NCI-H2107 (cell line): ENCODE data around the gene TMEM53.

Experiments used
- DNase-seq: peaks from one replicate; lab custom pipeline; 2025; lab: John Stamatoyannopoulos, UW

The TMEM53 gene

DNA sequence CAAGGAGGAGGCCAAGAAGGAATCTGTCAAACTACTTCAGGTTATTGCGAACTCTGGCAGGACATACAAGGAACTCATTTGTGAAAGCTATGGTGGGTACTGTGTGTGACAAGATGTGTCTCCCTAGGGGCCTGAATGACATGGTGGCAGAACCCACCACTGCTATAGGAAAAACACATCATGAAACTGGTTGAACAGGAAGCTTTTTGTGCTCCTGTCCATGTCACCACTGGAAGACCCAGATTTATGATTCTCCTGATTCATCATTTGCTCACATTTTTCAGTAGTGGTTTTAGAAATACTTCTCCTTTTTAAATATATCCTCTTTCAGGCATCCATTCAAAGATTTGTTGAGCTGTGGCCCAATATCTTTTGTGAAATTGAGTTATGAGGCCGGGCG lies 23.9 kb upstream of the TMEM53 start:
- DNase-seq: no peak

DNA sequence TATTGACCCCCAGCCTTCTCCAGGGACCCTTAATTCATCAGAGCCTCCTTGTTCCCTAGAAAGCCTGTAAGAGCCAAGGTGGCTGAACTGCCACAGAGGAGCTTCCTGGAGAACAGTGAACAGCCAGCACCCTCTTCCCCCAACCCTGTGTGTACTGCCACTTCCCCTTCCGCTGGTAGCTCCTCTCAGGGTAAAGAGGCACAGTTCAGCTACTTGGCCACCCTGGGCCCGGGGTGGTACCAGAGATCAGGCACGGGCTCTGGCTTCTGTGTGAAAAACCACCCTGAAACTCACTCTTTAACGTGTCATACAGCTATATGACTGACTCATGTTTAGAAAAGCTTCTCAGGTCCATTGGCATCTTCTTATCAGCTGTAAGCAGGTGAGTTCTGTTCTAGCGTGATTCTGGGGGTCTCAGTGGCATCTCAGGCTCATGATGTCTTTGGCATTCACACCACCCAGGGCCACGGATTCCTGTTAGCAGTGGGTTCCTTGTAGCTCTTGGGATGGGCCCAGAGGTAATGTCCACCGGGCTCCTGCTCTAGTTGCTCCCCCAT lies 22.6 kb upstream of the TMEM53 start:
- DNase-seq: no peak

DNA sequence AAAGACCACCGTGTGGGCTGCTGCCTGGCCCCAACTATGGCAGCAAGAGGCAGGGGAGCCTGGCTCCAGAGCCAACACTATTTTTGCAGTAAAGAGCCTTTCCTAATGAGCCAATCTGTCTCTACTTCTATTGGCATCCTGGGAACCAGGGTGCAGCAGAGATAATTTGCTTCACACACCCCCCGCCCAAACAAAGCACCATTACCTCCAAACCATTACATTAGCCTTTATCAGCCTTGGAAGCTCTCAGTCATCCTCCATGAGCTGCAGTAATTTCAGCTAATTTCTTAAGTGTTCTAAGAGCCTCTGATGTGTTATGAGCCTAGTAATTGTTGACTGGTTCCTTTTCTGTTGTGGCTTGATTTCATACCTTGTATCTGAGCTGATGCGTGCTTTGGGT lies 21.8 kb upstream of the TMEM53 start:
- DNase-seq: no peak

DNA sequence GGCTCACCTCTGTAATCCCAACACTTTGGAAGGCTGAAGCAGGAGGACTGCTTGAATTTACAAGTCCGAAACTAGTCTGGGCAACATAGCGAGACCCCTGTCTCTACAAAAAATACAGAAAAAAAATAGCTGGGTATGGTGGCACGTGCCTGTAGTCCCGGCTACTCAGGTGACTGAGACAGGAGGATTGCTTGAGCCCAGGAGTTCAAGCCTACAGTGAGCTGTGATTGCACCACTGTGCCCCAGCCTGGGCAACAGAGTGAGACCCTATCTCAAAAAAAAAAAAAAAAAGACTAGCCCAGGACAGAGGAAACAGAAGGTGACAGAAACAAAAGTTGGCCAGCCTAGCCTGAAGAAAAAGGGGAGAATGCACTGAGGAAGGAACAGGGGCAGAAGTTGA lies 21.4 kb upstream of the TMEM53 start:
- no peak for DNase-seq

DNA sequence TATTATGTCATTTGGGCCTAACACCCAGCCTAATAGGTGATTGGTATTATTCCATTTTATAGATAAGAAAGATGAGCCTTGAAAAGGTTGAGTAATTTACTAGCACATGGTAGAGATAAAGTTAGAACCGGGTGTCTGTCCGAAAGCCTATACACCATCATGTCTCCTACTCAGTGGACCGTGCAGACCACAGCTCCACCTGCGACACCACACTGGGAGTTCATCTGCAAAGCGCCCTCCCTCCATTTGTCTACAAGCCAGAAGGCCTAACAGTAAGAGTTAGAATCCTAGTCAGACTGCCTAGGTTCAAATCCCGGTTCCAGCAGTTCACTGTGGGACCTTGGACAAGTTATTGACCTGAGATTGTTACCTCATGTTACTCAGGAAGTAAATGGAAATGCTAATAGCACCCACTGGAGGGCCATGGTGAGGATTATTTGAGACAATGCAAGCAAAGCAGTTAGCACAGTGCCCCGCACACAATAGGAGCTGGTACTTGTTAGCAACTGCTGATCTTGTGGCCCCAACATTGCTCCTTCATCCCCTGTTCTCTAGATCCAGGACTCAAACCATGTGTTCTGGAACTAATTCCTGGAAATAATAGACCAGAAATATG lies 20.7 kb upstream of the TMEM53 start:
- DNase-seq: no peak

DNA sequence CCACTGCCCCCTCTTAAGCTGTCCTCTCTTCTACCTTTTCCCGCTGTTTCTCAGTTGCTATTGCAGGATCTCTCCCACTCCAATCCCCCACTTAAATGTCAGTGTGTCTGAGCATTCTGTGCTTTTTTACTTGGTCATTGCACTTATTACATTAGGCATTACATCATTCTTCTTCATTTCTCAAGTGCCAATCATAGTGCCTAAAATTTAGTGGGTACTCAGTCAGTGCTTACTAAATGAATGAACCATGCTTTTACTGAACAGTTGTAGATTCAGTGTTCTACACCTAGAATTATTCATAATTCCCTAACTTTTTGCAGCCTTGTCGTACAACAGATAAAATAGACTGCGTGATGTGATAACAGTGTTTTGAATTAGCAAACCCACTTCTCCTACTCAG lies 19.6 kb upstream of the TMEM53 start:
- DNase-seq: no peak

DNA sequence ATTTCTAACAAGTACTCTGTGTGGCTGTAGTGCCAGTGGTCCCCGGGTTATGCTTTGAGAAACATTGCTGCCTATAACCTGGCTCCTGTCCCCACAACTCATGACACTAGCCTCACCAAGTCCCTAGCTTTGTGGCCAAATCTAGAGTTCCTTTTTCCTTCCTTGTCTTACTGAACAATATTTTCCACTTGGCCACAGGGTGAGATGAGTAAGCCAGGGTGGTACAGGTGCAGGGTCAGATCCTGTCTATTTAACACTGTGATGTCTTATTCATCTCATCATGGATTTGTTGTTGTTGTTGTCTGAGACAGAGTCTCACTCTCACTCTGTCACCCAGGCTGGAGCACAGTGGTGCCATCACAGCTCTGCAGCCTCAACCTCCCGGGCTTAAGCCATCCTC lies 18.9 kb upstream of the TMEM53 start:
- no peak for DNase-seq

DNA sequence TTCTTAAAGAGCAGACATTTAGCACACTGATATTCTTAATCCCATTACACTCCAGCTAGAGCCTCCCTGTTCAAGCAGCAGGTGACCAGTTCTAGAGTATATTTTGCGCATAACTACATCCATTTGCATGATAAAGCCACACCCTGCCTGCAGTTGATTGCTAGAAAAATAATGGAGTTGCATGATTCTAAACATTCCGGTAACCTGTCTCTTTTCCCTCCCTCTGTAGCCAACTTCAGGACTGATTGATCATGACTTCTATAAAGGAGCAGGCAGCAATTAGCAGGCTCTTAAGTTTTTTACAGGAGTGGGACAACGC lies 15.1 kb upstream of the TMEM53 start:
- DNase-seq: no peak

DNA sequence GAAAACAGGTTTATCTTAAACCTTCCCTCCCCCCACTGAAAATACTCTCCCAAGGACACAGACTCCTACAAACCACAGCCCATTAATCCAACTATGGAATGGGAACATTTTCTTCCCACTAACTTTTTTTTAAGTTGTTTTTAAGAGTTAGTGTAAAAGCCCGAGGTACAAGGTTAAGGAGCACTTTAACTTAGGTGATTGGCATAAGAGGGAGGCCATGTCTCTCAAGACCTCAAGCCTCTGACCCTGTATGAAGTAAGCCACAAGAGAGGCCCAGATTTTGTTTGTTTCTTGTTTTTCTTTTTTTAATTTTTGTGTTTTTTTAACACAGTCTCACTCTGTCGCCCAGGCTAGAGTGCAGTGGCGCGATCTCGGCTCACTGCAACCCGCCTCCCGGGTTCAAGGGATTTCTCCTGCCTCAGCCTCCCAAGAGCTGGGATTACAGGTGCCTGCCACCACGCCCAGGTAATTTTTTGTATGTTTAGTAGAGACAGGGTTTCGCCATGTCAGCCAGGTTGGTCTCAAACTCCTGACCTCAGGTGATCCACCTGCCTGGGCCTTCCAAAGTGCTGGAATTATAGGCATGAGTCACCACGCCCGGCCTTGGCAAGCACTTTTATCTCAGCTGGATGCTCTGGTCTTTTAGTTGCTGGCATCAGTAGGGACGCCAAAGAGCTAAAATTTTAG lies 14.6 kb upstream of the TMEM53 start:
- no peak for DNase-seq

DNA sequence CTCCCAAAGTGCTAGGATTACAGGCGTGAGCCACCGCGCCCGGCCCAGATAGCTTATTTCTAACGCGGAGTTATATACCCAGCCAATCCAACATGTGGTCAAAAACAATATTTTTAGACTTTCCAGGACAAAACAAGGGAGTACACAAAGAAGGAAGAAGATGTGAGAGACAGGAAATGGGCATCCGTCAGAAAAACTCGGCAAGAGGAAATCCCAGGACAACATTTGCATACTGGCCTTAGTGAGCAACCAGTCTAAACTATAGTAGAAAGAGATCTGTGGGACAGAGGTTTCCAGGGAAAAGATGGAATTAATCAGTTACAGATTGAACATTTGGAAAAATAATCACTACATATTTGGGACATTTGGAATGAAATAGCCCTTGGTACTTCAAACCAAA lies 11.6 kb upstream of the TMEM53 start:
- no peak for DNase-seq

DNA sequence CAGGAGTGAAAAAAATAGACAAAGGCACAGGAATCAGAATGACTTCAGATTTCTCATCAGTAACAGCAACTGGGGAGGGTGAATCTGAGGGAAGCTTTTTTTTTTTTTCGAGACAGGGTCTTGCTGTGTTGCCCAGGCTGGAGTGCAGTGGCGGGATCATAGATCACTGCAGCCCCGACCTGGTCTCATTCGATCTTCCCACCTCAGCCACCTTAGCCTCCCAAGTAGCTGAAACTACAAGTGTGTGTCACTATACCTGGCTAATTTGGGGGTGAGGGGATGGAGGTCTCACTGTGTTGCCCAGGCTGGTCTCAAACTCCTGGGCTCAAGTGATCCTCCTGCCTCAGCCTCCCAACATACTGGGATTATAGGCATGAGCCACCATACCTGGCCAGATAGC lies 10.9 kb upstream of the TMEM53 start:
- DNase-seq: no peak

DNA sequence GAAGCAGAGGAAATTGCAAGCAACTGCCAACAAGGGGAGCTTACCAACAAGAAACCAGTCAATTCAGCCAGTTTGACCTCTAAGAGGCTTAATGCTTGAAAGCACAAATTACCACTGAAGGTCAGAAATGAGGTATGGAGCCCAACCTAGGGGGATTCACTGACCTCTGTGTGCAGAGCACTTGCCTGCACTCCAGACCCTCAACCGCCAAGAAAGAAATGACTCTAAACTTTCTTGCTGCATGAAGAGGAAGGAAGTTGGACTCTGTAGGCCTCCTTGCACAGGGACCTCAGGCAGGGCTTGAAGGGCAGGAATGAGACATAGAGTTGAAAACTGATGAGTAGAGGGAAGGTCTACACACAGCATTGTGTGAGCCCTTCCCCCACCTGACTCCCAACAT lies 10.2 kb upstream of the TMEM53 start:
- DNase-seq: no peak

DNA sequence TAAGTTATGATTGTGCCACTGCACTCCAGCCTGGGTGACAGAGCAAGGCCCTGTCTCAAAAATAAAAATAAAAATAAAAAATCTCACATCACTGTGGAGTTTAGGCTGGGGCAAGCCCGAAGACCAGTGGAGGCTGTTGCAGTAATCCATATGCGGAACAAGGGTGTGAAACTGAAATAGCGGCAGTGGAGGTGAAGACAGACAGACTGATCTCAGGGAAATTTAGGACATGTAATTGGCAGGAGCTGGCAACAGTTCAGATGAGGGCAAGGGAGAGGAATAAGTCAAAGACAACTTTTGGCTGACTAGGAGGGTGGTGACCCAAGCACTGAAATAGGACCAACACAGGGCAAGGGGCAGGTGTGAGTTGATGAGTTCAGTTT lies 8.6 kb upstream of the TMEM53 start:
- DNase-seq: no peak

DNA sequence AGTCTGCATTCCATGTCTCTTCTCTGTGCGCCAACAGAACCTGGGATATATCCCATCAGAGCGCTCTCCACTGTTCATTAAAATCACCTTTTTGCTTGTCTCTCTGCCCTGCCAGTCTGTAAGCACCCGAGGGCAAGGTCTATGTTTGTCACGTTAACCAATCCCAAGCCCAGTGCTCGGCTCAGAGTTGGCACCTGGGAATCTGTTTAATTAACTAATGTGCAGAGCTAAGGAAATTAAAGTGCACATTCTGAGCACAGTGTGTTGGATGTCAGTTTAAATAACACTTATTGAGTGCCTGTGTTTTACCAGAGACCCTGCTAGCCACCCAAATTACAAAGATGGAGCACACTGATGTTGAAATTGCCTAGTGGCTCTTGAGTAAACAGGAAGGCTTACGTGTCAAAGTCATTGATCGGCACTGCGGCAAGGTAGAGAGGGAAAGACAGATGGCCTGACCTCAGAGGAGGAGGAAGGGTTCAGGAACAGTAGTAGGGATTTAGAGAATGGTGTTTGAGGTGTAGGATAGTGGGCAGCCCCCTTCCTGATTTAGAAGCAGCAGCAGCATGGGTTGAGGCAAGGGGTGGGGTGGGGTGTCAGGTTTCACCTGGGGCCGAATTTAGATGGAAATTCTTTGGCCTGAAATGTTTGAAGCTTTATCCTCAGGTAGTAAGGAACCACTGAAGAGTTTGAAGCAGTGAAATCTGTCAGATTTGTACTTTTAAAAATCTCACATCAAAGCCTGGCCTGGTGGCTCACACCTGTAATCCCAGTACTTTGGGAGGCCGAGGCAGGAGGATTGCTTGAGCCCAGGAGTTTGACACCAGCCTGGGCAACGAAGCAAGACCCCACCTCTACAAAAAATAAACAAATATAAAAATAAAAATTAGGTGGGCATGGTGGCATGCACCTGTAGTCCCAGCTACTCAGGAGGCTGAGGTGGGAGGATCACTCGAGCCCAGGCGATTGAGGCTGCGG lies 7.9 kb upstream of the TMEM53 start:
- DNase-seq: no peak

DNA sequence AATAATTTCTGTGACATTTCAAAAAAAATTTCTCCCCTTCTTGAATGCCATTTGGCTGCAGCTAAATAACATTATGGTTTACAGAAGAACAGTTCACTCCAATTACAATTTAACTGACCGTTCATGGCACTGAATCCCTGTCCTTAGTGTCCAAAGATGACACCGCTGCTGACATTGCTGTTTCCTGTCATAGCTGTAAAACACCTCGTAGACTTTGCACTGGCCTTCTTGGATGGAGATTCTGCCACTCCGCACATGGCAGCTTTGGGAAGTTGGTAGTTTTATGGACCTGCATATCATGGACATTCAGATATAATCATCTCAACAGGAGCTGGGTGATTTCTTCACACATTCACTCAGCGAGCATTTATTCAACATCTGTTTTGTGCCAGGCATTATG lies 5.2 kb upstream of the TMEM53 start:
- no peak for DNase-seq

DNA sequence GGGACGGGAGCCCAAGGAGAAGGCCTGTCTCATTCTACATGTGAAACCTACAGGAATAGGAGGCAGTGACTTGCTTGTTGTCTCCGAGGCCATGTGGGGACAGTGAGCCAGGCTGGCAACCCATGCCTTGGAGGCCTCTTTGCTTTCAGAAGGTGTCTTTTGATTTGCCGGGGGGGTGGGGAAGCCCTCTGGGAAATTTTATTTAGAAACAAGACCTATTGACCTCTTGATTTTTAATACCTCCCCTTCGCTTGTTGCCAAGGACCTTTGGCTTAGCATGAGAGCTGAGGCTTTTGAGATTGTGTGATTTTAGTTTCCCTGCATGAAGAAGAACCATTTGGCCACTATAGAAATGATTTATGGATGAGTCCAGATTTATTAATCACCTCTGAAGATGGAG lies 4.3 kb upstream of the TMEM53 start:
- no peak for DNase-seq

DNA sequence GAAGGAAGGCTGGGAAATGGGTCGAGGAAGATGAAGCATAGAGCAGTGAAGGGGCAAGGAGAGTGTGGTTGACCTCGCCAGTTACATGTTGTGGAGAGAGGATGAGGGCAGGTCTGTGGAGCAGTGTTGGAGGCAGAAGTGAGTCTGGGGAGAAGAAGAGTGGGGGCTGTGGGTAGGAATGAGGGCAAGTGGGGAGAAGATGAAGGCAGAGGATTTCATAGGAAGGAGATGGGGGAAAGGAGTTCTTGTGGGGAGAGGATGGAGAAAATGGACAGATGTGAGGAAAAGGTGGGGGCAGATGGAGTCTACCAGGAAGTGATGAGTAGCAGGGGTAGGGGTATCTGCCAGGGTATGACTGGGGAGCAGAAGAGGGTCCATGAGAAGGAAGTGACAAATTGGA lies 3.8 kb upstream of the TMEM53 start:
- no peak for DNase-seq

DNA sequence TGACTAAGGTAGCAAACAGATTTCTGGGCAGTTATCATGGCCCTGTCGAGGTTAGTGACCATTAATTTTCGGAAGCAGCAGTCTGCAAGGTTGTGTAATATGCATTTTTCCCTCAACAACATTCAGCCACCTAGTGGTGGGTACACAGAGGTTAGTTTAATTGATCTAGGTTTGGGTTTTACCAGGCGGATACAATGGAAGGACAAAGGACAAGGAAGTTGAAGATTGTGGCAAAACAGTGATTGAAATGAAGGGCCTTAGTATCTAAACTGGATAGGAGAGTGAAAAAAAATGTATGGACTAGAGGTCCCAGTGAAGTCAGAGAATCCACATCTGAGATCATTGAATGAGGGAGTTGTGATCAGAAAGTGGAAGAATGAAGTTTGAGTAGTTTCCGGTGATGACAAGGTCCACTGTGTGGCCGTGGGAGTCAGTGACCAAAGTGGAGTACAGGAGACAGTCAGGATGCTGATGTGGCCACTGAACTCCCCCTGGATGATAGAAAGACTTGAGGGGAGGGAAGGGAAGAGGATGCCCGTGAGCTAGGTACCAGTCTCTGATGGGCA lies 3.0 kb upstream of the TMEM53 start:
- no peak for DNase-seq

DNA sequence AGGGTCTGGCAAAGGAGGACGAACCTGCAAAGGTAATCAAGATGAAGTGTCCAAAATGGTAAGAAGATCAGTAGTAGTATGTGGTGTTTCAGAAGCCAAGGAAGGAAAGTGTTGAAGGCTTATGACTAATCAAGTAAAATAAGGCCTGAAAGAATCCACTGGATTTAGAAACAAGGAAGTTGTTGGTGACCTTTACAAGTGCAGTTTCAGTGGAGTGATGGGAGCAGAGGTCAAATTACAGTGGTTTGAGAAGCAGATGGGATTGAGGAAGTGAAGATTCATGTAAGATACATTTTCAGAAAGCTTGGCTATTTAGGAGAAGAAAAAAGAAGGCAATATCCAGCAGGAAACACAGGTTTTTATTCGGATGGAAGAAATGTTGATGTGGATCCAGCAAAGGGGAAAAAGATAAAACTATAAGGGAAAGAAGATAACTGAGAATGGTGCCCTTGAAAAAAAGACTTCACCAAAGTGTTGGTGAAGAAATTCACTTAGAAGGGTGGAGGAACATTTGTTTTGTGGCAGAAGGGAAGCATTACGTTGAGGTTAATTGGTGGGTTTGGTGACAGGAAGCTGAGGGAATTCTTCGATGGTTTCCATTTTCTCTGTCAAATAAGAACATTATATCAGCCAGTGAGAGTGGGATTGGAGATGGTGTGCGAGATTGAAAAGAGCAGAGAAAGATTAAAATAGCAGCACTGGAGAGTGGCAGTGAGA lies 2.4 kb upstream of the TMEM53 start:
- DNase-seq: no peak

DNA sequence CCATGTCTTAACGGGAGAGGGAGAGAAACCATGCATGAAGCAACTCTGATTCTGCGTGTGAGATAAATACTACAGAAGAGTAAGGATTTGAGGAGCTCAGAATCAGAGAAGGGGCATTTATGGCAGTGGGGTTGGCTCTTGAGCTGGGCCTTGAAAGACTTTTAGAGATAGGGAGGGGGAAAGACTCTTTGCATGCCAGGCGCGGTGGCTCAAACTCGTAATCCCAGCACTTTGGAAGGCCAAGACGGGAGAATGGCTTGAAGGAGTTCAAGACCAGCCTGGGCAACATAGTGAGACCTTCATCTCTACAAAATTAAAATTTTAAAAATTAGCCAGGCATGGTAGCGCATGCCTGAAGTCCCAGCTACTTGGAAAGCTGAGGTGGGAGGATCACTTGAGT lies 905 bp upstream of the TMEM53 start:
- no peak for DNase-seq

DNA sequence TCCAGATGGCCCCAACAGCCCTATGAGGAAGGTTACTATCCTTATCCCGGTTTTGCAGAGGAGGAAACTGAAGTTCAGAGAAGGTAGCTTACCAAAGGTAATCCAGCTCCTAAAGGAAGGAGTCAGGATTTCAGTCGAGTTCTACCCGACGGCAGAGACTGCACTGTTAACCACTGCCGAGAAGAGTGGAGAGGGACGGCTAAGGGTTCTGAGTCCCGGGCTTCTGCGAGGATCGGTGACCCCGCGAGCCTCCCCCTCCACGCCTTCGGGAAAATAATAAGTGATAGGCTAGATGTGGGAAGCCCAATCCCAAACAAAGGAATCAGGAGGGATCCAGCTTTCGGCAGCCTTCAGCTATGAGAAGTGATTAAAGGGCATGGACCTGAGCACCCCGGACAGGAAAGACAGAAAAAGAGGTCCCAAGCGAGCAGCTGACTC lies 587 bp downstream of the TMEM53 start:
- DNase-seq: no peak
